ENCODE results near the gene SMIM24. TPM values are rescaled to one million over a fixed set of nuclear protein-coding genes. Genes with fewer than 3 reads are reported as not detected.

Gene SMIM24
- total and polyA plus RNA-seq, 9 of the 15 experiments (the other 6 are each of a cell fraction or from before 2014, with no cell fraction given), result 0.45 to 12.3 (median 1.4) TPM; not detected in 1

DNA sequence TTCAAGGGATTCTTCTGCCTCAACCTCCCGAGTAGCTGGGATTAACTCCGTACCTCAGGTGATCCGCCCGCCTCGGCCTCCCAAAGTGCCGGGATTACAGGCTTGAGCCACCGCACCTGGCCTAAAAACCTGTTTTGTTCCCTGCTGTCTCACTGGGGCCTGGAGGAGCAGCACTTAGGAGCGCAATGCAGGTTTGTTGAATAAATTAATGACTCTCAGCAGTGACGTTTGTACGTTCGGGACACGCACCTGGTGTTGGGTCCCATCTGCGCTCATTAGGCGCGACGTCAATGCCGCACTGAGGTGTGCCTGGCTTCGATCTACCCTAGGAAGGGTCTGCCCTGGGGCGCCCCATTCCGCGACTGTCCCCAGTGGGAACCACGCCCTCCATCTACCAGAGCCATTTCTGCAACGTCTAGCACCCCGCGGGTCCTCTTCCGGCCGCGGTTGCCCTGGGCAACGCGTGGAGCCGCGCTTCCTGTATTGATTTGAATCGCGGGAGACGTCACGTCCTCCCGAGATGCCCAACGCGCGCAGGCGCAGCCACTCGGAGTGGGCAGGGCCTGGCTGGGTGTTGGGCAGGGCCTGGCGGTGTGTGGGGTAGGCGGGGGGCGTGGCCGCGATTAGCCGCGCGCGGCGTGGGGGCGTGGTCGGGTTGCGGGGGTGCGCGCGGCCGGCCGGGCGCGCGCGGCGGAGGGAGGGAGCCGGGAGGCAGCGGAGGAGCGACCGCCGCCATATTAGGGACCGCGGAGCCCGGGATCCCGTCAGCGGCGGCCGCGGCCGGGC lies 25.5 kb upstream of the SMIM24 start, which contains the start of gene FZR1 (continued):
- TF ChIP-seq FOXJ3 (CRISPR knock-in tag; IDR thresholded peaks at IDR 0.05), result no peak
- TF ChIP-seq MXI1 (IDR thresholded peaks at IDR 0.05; ENCODE audit: low read depth, low read length), result peak; percentile 83
- TF ChIP-seq EGR1 (conservative IDR thresholded peaks at IDR 0.05), result peak; percentile 52; the same call in 1 of the 2 replicates
- TF ChIP-seq MIER1 (IDR thresholded peaks at IDR 0.05; ENCODE audit: low read depth), result no peak
- peak; percentile 76 for TF ChIP-seq SPI1 (IDR thresholded peaks at IDR 0.05; ENCODE audit: borderline replicate concordance, low read depth, low read length)
- TF ChIP-seq, protein P1, sequence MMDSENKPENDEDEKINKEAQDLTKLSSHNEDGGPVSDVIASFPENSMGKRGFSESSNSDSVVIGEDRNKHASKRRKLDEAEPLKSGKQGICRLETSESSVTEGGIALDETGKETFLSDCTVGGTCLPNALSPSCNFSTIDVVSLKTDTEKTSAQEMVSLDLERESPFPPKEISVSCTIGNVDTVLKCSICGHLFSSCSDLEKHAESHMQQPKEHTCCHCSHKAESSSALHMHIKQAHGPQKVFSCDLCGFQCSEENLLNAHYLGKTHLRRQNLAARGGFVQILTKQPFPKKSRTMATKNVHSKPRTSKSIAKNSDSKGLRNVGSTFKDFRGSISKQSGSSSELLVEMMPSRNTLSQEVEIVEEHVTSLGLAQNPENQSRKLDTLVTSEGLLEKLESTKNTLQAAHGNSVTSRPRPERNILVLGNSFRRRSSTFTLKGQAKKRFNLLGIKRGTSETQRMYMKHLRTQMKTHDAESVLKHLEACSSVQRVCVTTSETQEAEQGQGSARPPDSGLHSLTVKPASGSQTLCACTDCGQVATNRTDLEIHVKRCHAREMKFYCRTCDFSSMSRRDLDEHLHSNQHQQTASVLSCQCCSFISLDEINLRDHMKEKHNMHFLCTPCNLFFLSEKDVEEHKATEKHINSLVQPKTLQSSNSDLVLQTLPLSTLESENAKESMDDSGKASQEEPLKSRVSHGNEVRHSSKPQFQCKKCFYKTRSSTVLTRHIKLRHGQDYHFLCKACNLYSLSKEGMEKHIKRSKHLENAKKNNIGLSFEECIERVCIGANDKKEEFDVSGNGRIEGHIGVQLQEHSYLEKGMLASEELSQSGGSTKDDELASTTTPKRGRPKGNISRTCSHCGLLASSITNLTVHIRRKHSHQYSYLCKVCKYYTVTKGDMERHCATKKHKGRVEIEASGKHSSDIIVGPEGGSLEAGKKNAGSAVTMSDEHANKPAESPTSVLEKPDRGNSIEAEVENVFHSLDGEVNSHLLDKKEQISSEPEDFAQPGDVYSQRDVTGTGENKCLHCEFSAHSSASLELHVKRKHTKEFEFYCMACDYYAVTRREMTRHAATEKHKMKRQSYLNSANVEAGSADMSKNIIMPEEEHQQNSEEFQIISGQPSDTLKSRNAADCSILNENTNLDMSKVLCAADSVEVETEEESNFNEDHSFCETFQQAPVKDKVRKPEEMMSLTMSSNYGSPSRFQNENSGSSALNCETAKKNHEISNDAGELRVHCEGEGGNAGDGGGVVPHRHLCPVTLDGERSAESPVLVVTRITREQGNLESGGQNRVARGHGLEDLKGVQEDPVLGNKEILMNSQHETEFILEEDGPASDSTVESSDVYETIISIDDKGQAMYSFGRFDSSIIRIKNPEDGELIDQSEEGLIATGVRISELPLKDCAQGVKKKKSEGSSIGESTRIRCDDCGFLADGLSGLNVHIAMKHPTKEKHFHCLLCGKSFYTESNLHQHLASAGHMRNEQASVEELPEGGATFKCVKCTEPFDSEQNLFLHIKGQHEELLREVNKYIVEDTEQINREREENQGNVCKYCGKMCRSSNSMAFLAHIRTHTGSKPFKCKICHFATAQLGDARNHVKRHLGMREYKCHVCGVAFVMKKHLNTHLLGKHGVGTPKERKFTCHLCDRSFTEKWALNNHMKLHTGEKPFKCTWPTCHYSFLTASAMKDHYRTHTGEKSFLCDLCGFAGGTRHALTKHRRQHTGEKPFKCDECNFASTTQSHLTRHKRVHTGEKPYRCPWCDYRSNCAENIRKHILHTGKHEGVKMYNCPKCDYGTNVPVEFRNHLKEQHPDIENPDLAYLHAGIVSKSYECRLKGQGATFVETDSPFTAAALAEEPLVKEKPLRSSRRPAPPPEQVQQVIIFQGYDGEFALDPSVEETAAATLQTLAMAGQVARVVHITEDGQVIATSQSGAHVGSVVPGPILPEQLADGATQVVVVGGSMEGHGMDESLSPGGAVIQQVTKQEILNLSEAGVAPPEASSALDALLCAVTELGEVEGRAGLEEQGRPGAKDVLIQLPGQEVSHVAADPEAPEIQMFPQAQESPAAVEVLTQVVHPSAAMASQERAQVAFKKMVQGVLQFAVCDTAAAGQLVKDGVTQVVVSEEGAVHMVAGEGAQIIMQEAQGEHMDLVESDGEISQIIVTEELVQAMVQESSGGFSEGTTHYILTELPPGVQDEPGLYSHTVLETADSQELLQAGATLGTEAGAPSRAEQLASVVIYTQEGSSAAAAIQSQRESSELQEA (IDR thresholded peaks at IDR 0.05; ENCODE audit: low read depth), result no peak
- TF ChIP-seq, protein P2, sequence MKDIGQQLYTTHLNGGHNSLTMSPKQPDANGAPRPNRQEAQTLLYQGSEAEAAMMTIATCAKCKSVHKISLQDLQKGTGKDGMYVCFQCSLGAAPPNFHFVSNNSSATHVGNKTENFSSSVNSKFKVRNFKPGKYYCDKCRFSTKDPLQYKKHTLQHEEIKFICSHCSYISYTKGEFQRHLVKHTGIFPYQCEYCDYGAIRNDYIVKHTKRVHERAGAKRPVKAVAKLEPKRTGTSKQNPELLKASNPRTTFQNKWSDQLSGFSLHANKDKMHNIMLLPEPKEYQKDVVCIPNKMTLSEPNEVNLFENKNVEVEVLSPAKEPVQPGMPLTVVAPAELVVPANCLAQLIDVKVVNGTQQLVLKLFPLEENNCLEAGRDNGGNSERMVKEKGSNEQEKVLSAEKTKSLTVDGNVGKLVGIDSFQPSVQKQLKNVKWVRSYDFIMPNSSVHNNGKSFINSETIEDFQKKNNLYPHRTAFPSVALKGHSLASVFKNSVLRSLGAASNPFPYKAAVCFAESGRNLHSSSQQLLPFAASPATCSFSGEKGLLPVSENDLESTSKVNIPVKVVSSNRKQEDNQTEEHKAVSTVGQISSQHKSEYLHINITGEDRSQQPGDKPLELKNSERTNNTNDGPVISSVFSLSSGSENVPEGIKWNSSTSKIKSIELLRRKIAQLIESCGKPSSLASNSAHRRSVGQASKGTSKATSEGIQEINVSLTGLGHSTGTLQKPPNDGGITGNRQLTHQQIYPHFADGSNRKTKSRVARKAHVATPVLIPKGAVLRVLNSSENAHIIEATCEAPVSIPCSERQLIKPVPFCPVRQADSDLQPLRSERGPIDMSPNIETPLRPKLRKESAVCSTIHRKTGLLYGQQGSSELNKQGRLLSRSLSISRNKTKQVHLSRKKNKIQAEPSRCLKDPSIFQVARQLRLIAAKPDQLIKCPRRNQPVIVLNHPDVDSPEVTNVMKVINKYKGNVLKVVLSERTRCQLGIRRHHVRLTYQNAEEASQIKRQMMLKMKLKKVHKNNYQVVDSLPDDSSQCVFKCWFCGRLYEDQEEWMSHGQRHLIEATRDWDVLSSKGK (CRISPR knock-in tag; IDR thresholded peaks at IDR 0.05), result no peak
- TF ChIP-seq, protein P3, sequence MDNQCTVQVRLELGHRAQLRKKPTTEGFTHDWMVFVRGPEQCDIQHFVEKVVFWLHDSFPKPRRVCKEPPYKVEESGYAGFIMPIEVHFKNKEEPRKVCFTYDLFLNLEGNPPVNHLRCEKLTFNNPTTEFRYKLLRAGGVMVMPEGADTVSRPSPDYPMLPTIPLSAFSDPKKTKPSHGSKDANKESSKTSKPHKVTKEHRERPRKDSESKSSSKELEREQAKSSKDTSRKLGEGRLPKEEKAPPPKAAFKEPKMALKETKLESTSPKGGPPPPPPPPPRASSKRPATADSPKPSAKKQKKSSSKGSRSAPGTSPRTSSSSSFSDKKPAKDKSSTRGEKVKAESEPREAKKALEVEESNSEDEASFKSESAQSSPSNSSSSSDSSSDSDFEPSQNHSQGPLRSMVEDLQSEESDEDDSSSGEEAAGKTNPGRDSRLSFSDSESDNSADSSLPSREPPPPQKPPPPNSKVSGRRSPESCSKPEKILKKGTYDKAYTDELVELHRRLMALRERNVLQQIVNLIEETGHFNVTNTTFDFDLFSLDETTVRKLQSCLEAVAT (IDR thresholded peaks at IDR 0.05), result no peak
- TF ChIP-seq SMARCB1 (IDR thresholded peaks at IDR 0.05; ENCODE audit: insufficient read length, low read depth), result no peak
- TF ChIP-seq ZNF766 (CRISPR knock-in tag; conservative IDR thresholded peaks at IDR 0.05), result no peak
- TF ChIP-seq YBX1 (IDR thresholded peaks at IDR 0.05), result no peak
- no peak for TF ChIP-seq NR3C1 (CRISPR knock-in tag; IDR thresholded peaks at IDR 0.05)
- no peak for TF ChIP-seq FOSL1 (tag; conservative IDR thresholded peaks at IDR 0.05)
